ENCODE data around the gene RASD1. TPM values are rescaled to one million over a fixed set of nuclear protein-coding genes. Genes with fewer than 3 reads are reported as not detected.
A peak's percentile ranks its signal among the peaks of the same experiment; 100 is the strongest.

RASD1 gene
- total RNA-seq, 1 experiment from 2014 or later, result 5.7 TPM

DNA sequence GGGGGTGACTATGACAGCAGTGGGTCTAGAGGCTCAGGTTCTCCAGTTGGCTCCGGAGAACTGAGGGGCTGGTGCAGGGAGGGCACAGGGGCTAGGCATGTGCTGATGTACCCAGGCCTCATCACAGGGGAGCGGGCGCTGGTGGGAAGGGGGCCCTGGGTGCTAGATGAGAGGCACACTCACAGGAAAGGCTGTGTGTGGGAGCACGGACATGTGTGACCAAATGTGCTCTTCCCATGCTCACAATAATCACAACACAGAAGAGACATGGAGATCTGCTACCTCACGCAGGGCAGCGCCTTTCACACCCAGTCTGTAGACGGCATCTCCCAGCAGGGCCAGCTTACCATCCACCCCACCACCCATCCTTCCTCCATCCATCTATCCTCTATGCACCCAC lies 17.4 kb upstream of the RASD1 start:
- H4K91ac ChIP-seq (ENCODE audit: insufficient read length, low read depth, low read length), result no peak overlapping the region
- no peak overlapping the region for H3K4ac ChIP-seq (ENCODE audit: low read depth, low read length)
- no peaks in the 10 kb centered on the region for H4K20me1 ChIP-seq (ENCODE audit: control insufficient read depth, insufficient read depth, insufficient read length)
- H2BK5ac ChIP-seq (ENCODE audit: insufficient read length, low read length), result no peak overlapping the region
- H3K36me3 Mint-ChIP-seq (ENCODE audit: insufficient read depth in 1 of 3, low read depth in 3 of 3), result no peaks in the 10 kb centered on the region; a peak in 2 of 7 replicates
- no peaks in the 10 kb centered on the region for H3K79me1 ChIP-seq (ENCODE audit: insufficient read depth, low read depth, low read length, poor library complexity, severe bottlenecking)
- H3K4me3 Mint-ChIP-seq, result no peak overlapping the region; a peak in 2 of 5 replicates
- H3T11ph ChIP-seq (ENCODE audit: low read length), result no peak overlapping the region
- no peaks in the 10 kb centered on the region for H3K27me3 ChIP-seq (ENCODE audit: insufficient read depth, low read length)
- no peak for DNase-seq
- H2BK12ac ChIP-seq (ENCODE audit: insufficient read length, low read depth, low read length), result no peak overlapping the region
- H3K27me3 Mint-ChIP-seq (ENCODE audit: low read depth), result no peaks in the 10 kb centered on the region
- H2AFZ ChIP-seq (ENCODE audit: low read length), result no peak overlapping the region
- H3K9ac ChIP-seq (ENCODE audit: extremely low read depth, insufficient read length, low read length), result no peak overlapping the region
- TF ChIP-seq, protein P1, sequence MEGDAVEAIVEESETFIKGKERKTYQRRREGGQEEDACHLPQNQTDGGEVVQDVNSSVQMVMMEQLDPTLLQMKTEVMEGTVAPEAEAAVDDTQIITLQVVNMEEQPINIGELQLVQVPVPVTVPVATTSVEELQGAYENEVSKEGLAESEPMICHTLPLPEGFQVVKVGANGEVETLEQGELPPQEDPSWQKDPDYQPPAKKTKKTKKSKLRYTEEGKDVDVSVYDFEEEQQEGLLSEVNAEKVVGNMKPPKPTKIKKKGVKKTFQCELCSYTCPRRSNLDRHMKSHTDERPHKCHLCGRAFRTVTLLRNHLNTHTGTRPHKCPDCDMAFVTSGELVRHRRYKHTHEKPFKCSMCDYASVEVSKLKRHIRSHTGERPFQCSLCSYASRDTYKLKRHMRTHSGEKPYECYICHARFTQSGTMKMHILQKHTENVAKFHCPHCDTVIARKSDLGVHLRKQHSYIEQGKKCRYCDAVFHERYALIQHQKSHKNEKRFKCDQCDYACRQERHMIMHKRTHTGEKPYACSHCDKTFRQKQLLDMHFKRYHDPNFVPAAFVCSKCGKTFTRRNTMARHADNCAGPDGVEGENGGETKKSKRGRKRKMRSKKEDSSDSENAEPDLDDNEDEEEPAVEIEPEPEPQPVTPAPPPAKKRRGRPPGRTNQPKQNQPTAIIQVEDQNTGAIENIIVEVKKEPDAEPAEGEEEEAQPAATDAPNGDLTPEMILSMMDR (conservative IDR thresholded peaks at IDR 0.05), result no peak
- peaks cover 4% of the 10 kb centered on the region; the same call in 1 of the 2 replicates for H3K4me1 ChIP-seq (ENCODE audit: insufficient read depth, low read length)
- H2BK15ac ChIP-seq (ENCODE audit: low read depth, low read length), result no peak overlapping the region
- no CpG with 5 or more reads among the region's 7 CpGs for WGBS (ENCODE audit: extremely low coverage, insufficient read length, low lambda C conversion rate)
- H3K27ac Mint-ChIP-seq, result peak overlapping the region in 1 of 3 experiments; percentile 76; a peak in 1 of 7 replicates
- no peaks in the 10 kb centered on the region for H3K9me3 ChIP-seq (ENCODE audit: control insufficient read depth, low read depth, low read length)
- H4K5ac ChIP-seq (ENCODE audit: insufficient read length, low read depth, low read length), result no peak overlapping the region
- H4K8ac ChIP-seq (replicated peaks; ENCODE audit: insufficient read length, low read depth, low read length), result no peak overlapping the region
- H3K23me2 ChIP-seq (ENCODE audit: insufficient read length, low read depth, low read length, poor library complexity, severe bottlenecking), result no peaks in the 10 kb centered on the region
- no peak overlapping the region for H3K18ac ChIP-seq (ENCODE audit: insufficient read length, low read depth, low read length)
- no peaks in the 10 kb centered on the region for H3K79me2 ChIP-seq (ENCODE audit: insufficient read depth, low read length)
- no peak overlapping the region for H2AK5ac ChIP-seq (ENCODE audit: insufficient read length, low read length)
- no peak overlapping the region for H3K27ac ChIP-seq (ENCODE audit: insufficient read length, low read depth, low read length)
- H2BK20ac ChIP-seq (ENCODE audit: low read depth, low read length, poor library complexity, severe bottlenecking), result no peak overlapping the region
- no peak overlapping the region for H3K23ac ChIP-seq (ENCODE audit: insufficient read length, low read depth, low read length)
- no peak overlapping the region for H3K14ac ChIP-seq (ENCODE audit: insufficient read depth, low read length)
- no peaks in the 10 kb centered on the region for H3K9me3 Mint-ChIP-seq
- H3K4me1 Mint-ChIP-seq, result peaks cover 26 to 30% of the 10 kb centered on the region in 2 experiments
- no peak overlapping the region for H2BK120ac ChIP-seq (ENCODE audit: low read depth, low read length, poor library complexity, severe bottlenecking)
- H3K56ac ChIP-seq (ENCODE audit: insufficient read length, low read depth, low read length), result no peak overlapping the region
- no peak overlapping the region for H3K4me2 ChIP-seq (ENCODE audit: insufficient read depth, insufficient read length, low read length)
